Activated CD8-positive, alpha-beta memory T cell treated with anti-CD3 and anti-CD28 coated beads, Interleukin-2, amount 10 ng/mL, durations not matched to agents 7 days and 5 days (primary cell): Measurements from ENCODE around the gene SHPK. TPM values are rescaled to one million over a fixed set of nuclear protein-coding genes. Genes with fewer than 3 reads are reported as not detected.

Experiments used
- ATAC-seq: fragments of 150-1000 bp; cut with Tn5 transposase; one replicate; pipeline ENCODE4 v1.10.0; 2021; ENCODE audit warnings: moderate library complexity
- CTCF ChIA-PET: fragments of 350-600 bp; sonication (Branson Sonifier 250); formaldehyde crosslinking; loops from one replicate; lab custom pipeline; 2021; ENCODE audit warnings: antibody characterized with exemption; lab: Charles Lee
- DNase-seq: peaks from one replicate; pipeline ENCODE4 v3.0.0-alpha.2; 2020
- H3K27ac Mint-ChIP-seq: one replicate; pipeline ENCODE4 v1.8.0; 2021; ENCODE audit warnings: mild to moderate bottlenecking, mixed read lengths
- H3K27me3 Mint-ChIP-seq: one replicate; pipeline ENCODE4 v1.8.0; 2021; ENCODE audit warnings: mixed read lengths
- H3K36me3 Mint-ChIP-seq: one replicate; pipeline ENCODE4 v1.8.0; 2021; ENCODE audit warnings: mild to moderate bottlenecking, mixed read lengths
- H3K4me1 Mint-ChIP-seq: one replicate; pipeline ENCODE4 v1.8.0; 2021; ENCODE audit warnings: mixed read lengths
- H3K4me3 Mint-ChIP-seq: one replicate; pipeline ENCODE4 v1.8.0; 2021; ENCODE audit warnings: mild to moderate bottlenecking, moderate library complexity, mixed read lengths
- H3K9me3 Mint-ChIP-seq: one replicate; pipeline ENCODE4 v1.8.0; 2022; ENCODE audit warnings: low read depth, mixed read lengths
- total RNA-seq, 2 experiments: library from RNA; stranded (reverse); gene quantifications; one replicate each; pipeline ENCODE4 v1.2.3, GENCODE V29; 2021

The SHPK gene
- total RNA-seq, 2 experiments from 2014 or later: 13.4 to 13.9 TPM

- no peak overlapping the region for H3K27ac Mint-ChIP-seq
- ATAC-seq (no peak), DNase-seq (no peak)
- peaks cover 2% of the 10 kb centered on the region for H3K36me3 Mint-ChIP-seq
- no peaks in the 10 kb centered on the region for H3K4me1 Mint-ChIP-seq
- no peaks in the 10 kb centered on the region for H3K9me3 Mint-ChIP-seq
- CTCF ChIA-PET: interaction anchor here (0.8 to 2.3 kb wide), 8 partner anchors 12 to 226 kb away, joined by 3 to 19 read pairs (median 5); partner anchors contain the start of genes CTNS and SHPK
- H3K27me3 Mint-ChIP-seq: no peaks in the 10 kb centered on the region
- no peak overlapping the region for H3K4me3 Mint-ChIP-seq
Observed at GRCh38 chr17:3603119-3603869, 32.8 kb downstream of the SHPK start.

GRCh38 chr17:3602499-3602898 lies 33.6 kb downstream of the SHPK start:
- H3K27ac Mint-ChIP-seq: no peak overlapping the region
- peaks cover 2% of the 10 kb centered on the region for H3K36me3 Mint-ChIP-seq
- CTCF ChIA-PET: interaction anchor here (0.8 to 2.3 kb wide), 9 partner anchors 13 to 46 kb away, joined by 3 to 19 read pairs (median 5); partner anchors contain the start of genes CTNS and SHPK
- ATAC-seq (no peak), DNase-seq (no peak)
- no peak overlapping the region for H3K4me3 Mint-ChIP-seq
- H3K4me1 Mint-ChIP-seq: no peaks in the 10 kb centered on the region
- no peaks in the 10 kb centered on the region for H3K9me3 Mint-ChIP-seq
- no peaks in the 10 kb centered on the region for H3K27me3 Mint-ChIP-seq

GRCh38 chr17:3600529-3601205 lies 35.4 kb downstream of the SHPK start:
- Mint-ChIP-seq H3K9me3 (no peaks in the 10 kb centered on the region), H3K4me3 (no peak overlapping the region), H3K27me3 (no peaks in the 10 kb centered on the region), H3K4me1 (no peaks in the 10 kb centered on the region), H3K27ac (no peak overlapping the region), H3K36me3 (no peaks in the 10 kb centered on the region)
- CTCF ChIA-PET: interaction anchor here (1.3 kb wide), 1 partner anchor 10 kb away, joined by 3 read pairs; no protein-coding TSS in a partner anchor
- ATAC-seq (no peak), DNase-seq (no peak)

GRCh38 chr17:3598078-3598477 lies 38.0 kb downstream of the SHPK start:
- CTCF ChIA-PET: interaction anchor here (0.9 to 1.6 kb wide), 2 partner anchors 38 to 103 kb away, joined by 3 read pairs; partner anchors contain the start of genes CTNS and SHPK
- Mint-ChIP-seq H3K9me3 (no peaks in the 10 kb centered on the region), H3K4me1 (no peaks in the 10 kb centered on the region), H3K36me3 (no peaks in the 10 kb centered on the region), H3K27me3 (no peaks in the 10 kb centered on the region), H3K4me3 (no peak overlapping the region), H3K27ac (no peak overlapping the region)
- ATAC-seq (no peak), DNase-seq (no peak)

- ATAC-seq: no peak
- CTCF ChIA-PET: no interaction called here
- H3K36me3 Mint-ChIP-seq: no peaks in the 10 kb centered on the region
- H3K9me3 Mint-ChIP-seq: no peaks in the 10 kb centered on the region
- no peak overlapping the region for H3K4me3 Mint-ChIP-seq
- no peak overlapping the region for H3K27ac Mint-ChIP-seq
- no peaks in the 10 kb centered on the region for H3K4me1 Mint-ChIP-seq
- no peak for DNase-seq
- H3K27me3 Mint-ChIP-seq: no peaks in the 10 kb centered on the region
Observed at GRCh38 chr17:3596804-3597464, 39.1 kb downstream of the SHPK start.

- Mint-ChIP-seq H3K36me3 (no peaks in the 10 kb centered on the region), H3K4me3 (no peak overlapping the region), H3K4me1 (no peaks in the 10 kb centered on the region), H3K9me3 (no peaks in the 10 kb centered on the region), H3K27ac (no peak overlapping the region), H3K27me3 (no peaks in the 10 kb centered on the region)
- DNase-seq: no peak
- no peak for ATAC-seq
- CTCF ChIA-PET: no interaction called here
Observed at GRCh38 chr17:3594976-3595375, 41.1 kb downstream of the SHPK start.

- peaks cover 2% of the 10 kb centered on the region for H3K36me3 Mint-ChIP-seq
- ATAC-seq (no peak), DNase-seq (no peak)
- H3K27me3 Mint-ChIP-seq: no peaks in the 10 kb centered on the region
- H3K4me1 Mint-ChIP-seq: no peaks in the 10 kb centered on the region
- H3K9me3 Mint-ChIP-seq: no peaks in the 10 kb centered on the region
- no peak overlapping the region for H3K4me3 Mint-ChIP-seq
- no peak overlapping the region for H3K27ac Mint-ChIP-seq
- CTCF ChIA-PET: interaction anchor here (0.6 kb wide), 1 partner anchor 51 kb away, joined by 3 read pairs; no protein-coding TSS in a partner anchor
Observed at GRCh38 chr17:3594051-3594800, 41.8 kb downstream of the SHPK start.

GRCh38 chr17:3593384-3593783 lies 42.7 kb downstream of the SHPK start:
- CTCF ChIA-PET: interaction anchor here (0.6 kb wide), 1 partner anchor 52 kb away, joined by 3 read pairs; no protein-coding TSS in a partner anchor
- Mint-ChIP-seq H3K9me3 (no peaks in the 10 kb centered on the region), H3K4me1 (no peaks in the 10 kb centered on the region), H3K27me3 (no peaks in the 10 kb centered on the region), H3K27ac (no peak overlapping the region), H3K36me3 (peaks cover 2% of the 10 kb centered on the region), H3K4me3 (no peak overlapping the region)
- ATAC-seq (no peak), DNase-seq (no peak)

- H3K27ac Mint-ChIP-seq: no peak overlapping the region
- no peaks in the 10 kb centered on the region for H3K27me3 Mint-ChIP-seq
- ATAC-seq: no peak
- no peak for DNase-seq
- CTCF ChIA-PET: no interaction called here
- no peaks in the 10 kb centered on the region for H3K9me3 Mint-ChIP-seq
- no peak overlapping the region for H3K4me3 Mint-ChIP-seq
- peaks cover 2% of the 10 kb centered on the region for H3K36me3 Mint-ChIP-seq
- no peaks in the 10 kb centered on the region for H3K4me1 Mint-ChIP-seq
Observed at GRCh38 chr17:3592216-3592860, 43.7 kb downstream of the SHPK start.

- H3K27ac Mint-ChIP-seq: no peak overlapping the region
- DNase-seq: no peak
- H3K36me3 Mint-ChIP-seq: peaks cover 2% of the 10 kb centered on the region
- no peak for ATAC-seq
- H3K4me1 Mint-ChIP-seq: no peaks in the 10 kb centered on the region
- no peaks in the 10 kb centered on the region for H3K27me3 Mint-ChIP-seq
- CTCF ChIA-PET: no interaction called here
- no peaks in the 10 kb centered on the region for H3K9me3 Mint-ChIP-seq
- H3K4me3 Mint-ChIP-seq: no peak overlapping the region
Observed at GRCh38 chr17:3590768-3591167, 45.3 kb downstream of the SHPK start.

- H3K4me3 Mint-ChIP-seq: no peak overlapping the region
- no peaks in the 10 kb centered on the region for H3K27me3 Mint-ChIP-seq
- DNase-seq (no peak), ATAC-seq (no peak)
- H3K27ac Mint-ChIP-seq: no peak overlapping the region
- H3K4me1 Mint-ChIP-seq: no peaks in the 10 kb centered on the region
- H3K9me3 Mint-ChIP-seq: no peaks in the 10 kb centered on the region
- H3K36me3 Mint-ChIP-seq: peaks cover 2% of the 10 kb centered on the region
- CTCF ChIA-PET: no interaction called here
Observed at GRCh38 chr17:3590231-3590630, 45.8 kb downstream of the SHPK start.

- DNase-seq: no peak
- Mint-ChIP-seq H3K27me3 (no peaks in the 10 kb centered on the region), H3K36me3 (peaks cover 2% of the 10 kb centered on the region), H3K9me3 (no peaks in the 10 kb centered on the region), H3K4me3 (no peak overlapping the region), H3K4me1 (no peaks in the 10 kb centered on the region), H3K27ac (no peak overlapping the region)
- CTCF ChIA-PET: no interaction called here
- no peak for ATAC-seq
Observed at GRCh38 chr17:3589784-3590183, 46.3 kb downstream of the SHPK start.
